22Rv1 (cell line): Measurements from ENCODE around the gene UNC5A.

ENCODE experiments used
- H3K27ac ChIP-seq: fragments of 450-650 bp; 2 replicates; pipeline ENCODE4 v1.5.1; 2017
- ZFX ChIP-seq: fragments of 450-650 bp; IDR thresholded peaks from 2 replicates; pipeline ENCODE4 v1.6.1; 2017; ENCODE audit warnings: antibody characterized with exemption, borderline replicate concordance
- TF ChIP-seq, protein P1 (sequence below): fragments of 450-650 bp; IDR thresholded peaks from 2 replicates; pipeline ENCODE4 v1.5.1; 2017; ENCODE audit warnings: mild to moderate bottlenecking

The UNC5A gene

DNA sequence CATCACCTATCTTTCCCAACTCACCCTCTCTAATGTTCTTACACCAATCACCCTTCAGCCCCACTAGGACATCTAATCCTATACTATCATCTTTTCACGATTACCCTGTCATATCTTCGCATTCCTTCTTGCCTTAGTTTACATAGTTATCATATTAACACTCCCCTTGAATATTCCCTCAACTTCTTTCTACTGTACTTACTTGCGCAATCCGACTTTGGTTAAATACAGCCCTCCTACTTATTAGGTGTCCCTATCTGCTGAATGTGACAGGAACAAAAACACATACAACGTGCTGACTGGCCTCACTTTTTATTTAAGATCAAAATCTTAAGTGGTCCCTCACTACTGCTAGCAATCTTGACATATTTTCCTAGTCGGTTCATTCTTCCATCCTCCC lies 108.3 kb downstream of the UNC5A start:
- TF ChIP-seq, protein P1, sequence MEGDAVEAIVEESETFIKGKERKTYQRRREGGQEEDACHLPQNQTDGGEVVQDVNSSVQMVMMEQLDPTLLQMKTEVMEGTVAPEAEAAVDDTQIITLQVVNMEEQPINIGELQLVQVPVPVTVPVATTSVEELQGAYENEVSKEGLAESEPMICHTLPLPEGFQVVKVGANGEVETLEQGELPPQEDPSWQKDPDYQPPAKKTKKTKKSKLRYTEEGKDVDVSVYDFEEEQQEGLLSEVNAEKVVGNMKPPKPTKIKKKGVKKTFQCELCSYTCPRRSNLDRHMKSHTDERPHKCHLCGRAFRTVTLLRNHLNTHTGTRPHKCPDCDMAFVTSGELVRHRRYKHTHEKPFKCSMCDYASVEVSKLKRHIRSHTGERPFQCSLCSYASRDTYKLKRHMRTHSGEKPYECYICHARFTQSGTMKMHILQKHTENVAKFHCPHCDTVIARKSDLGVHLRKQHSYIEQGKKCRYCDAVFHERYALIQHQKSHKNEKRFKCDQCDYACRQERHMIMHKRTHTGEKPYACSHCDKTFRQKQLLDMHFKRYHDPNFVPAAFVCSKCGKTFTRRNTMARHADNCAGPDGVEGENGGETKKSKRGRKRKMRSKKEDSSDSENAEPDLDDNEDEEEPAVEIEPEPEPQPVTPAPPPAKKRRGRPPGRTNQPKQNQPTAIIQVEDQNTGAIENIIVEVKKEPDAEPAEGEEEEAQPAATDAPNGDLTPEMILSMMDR: no peak
- no peak for TF ChIP-seq ZFX
- no peak overlapping the region for H3K27ac ChIP-seq

DNA sequence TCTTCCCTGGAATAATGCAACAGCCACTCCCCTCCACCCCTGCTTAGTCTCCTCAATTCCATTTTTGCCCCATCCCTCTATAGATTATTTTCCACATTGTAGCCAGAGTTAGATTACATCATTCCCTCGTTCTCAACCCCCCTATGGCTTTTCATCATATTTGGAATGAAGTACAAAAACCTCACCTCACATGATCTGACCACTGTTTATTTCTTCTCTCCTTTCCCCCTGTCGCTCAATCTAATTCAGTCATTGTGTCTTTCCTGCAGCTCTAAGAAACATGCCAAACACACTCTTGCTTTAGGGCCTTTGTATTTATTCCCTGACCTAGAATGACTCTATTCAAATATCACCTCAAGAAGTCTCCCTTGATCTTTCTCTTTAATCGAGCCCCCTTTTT lies 111.4 kb downstream of the UNC5A start:
- no peak for TF ChIP-seq ZFX
- TF ChIP-seq, protein P1: no peak

DNA sequence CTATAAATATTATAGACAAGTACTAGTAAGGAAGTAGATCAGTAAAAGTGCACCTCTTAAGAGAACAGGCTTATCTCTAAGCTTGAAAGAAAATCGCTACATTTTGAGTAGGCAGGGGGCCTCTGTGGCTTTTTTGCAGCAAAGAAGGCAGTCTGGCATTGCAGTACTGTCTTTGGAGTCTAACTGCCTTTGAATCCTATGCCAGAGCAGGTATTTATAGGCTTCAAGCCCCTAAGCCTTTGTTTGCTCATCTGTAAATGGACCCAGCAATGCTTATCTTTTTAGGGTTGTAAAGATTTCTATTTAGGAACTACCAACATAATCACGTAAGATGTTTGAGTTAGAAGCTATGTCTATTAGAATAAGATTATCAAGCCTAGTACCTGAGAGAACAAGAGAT lies 112.5 kb downstream of the UNC5A start:
- no peak overlapping the region for H3K27ac ChIP-seq
- no peak for TF ChIP-seq ZFX
- TF ChIP-seq, protein P1: no peak

More for the DNA sequence above, 111.4 kb downstream of the UNC5A start:
- H3K27ac ChIP-seq: no peak overlapping the region

DNA sequence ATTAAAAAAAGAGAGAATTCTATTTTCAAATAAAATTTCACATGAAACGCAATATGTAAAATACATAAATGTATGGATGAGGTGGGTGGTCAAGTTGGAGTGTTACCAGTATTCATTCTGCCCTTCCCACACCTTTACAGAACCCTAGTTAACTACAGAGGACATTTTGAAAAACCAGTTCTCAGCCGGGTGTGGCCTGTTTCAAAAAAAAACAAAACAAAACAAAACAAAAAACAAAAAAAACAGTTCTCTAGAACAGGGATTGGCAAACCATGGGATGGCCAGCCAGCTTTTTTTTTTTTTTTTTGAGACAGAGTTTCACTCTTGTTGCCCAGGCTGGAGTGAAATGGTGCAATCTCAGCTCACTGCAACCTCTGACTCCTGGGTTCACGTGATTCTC lies 117.2 kb downstream of the UNC5A start:
- H3K27ac ChIP-seq: no peak overlapping the region
- TF ChIP-seq, protein P1: no peak
- no peak for TF ChIP-seq ZFX

DNA sequence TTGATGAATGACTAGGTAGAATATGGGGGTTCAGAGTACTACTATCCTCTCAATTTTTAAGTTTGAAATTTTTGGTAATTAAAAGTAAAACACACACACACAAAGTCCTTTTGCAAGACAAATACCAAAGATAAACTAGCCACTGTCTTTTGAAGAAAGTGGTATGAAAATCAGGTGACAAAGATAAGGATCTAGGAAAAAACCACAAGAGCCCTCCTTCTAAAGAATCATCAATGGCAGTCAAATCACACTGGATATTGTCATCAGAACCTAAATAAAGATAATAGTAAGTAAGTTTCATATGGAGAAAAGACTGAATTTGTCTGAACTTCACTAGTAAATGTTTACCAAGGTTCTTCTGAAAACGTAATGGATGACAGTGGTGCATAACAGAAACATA lies 119.3 kb downstream of the UNC5A start:
- H3K27ac ChIP-seq: no peak overlapping the region
- TF ChIP-seq, protein P1: no peak
- no peak for TF ChIP-seq ZFX
